HepG2 (cell line): ENCODE measurements around the gene STX5. TPM values are rescaled to one million over a fixed set of nuclear protein-coding genes. Genes with fewer than 3 reads are reported as not detected.

ENCODE experiments used
- ETV6 ChIP-seq: sonication (generic); formaldehyde crosslinking; conservative IDR thresholded peaks from 2 replicates; pipeline ENCODE4 v1.4.0; 2020; ENCODE audit warnings: missing genetic modification reagents
- NFYC ChIP-seq: IDR thresholded peaks from 2 replicates; pipeline ENCODE4 v1.6.1; 2016; ENCODE audit warnings: missing genetic modification reagents, missing compliant biosample characterization
- RNF2 ChIP-seq: fragments of 450-650 bp; conservative IDR thresholded peaks from 2 replicates; pipeline ENCODE4 v1.6.1; 2016; ENCODE audit warnings: low read depth
- XBP1 ChIP-seq: sonication (generic); formaldehyde crosslinking; IDR thresholded peaks from 2 replicates; pipeline ENCODE4 v1.5.0; 2020; ENCODE audit warnings: missing genetic modification reagents
- ZMYM2 ChIP-seq: sonication (generic); formaldehyde crosslinking; IDR thresholded peaks from 2 replicates; pipeline ENCODE4 v1.8.0; 2022; ENCODE audit warnings: mild to moderate bottlenecking, missing genetic modification reagents
- ZNF180 ChIP-seq: sonication (generic); formaldehyde crosslinking; IDR thresholded peaks from 2 replicates; pipeline ENCODE4 v1.4.0; 2020; ENCODE audit warnings: low read depth, missing genetic modification reagents, borderline replicate concordance
- ZNF20 ChIP-seq: sonication (generic); formaldehyde crosslinking; IDR thresholded peaks from 2 replicates; pipeline ENCODE4 v1.4.0; 2020; ENCODE audit warnings: mild to moderate bottlenecking, moderate library complexity, missing genetic modification reagents
- ZNF337 ChIP-seq: sonication (generic); formaldehyde crosslinking; IDR thresholded peaks from 2 replicates; pipeline ENCODE4 v1.5.1; 2020; ENCODE audit warnings: missing genetic modification reagents, low read depth, mild to moderate bottlenecking, borderline replicate concordance
- ZNF782 ChIP-seq: sonication (generic); formaldehyde crosslinking; IDR thresholded peaks from 2 replicates; pipeline ENCODE4 v1.4.0; 2020; ENCODE audit warnings: missing genetic modification reagents, mild to moderate bottlenecking, borderline replicate concordance
- polyA plus RNA-seq, 8 experiments: library from polyadenylated mRNA; depleted of rRNA in 3 of 8; stranded (reverse) in 7 of 8; unstranded in 1 of 8; fragments of >200 nt; fragmentation: Illumina TruSeq in 4 of 8; extraction: Trizol in 4 of 8; gene quantifications; 2 replicates each; pipeline versions ENCODE4 v1.2.1 to v1.2.3, GENCODE V29; 2011 to 2016; ENCODE audit warnings: low read depth in 4 of 8, missing spikeins in 1 of 8, mixed read lengths in 1 of 8; ENCODE audit not compliant: insufficient read depth in 1 of 8
- total RNA-seq, 5 experiments: library from RNA; depleted of rRNA; stranded (reverse); fragments of >200 nt; fragmentation: Illumina TruSeq; extraction: Trizol; gene quantifications; 2 replicates each; pipeline ENCODE4 v1.2.3, GENCODE V29; 2016; ENCODE audit warnings: low read depth in 1 of 5
- TF ChIP-seq, protein P1 (sequence below): sonication (generic); formaldehyde crosslinking; IDR thresholded peaks from 2 replicates; pipeline ENCODE4 v1.4.0; 2020; ENCODE audit warnings: missing genetic modification reagents, borderline replicate concordance
- TF ChIP-seq, protein P2 (sequence below): IDR thresholded peaks from 2 replicates; pipeline ENCODE4 v1.6.1; 2016; ENCODE audit warnings: missing compliant biosample characterization, missing genetic modification reagents, borderline replicate concordance
- TF ChIP-seq, protein P3 (sequence below): conservative IDR thresholded peaks from 2 replicates; pipeline ENCODE4 v1.6.1; 2018; ENCODE audit warnings: missing genetic modification reagents
- TF ChIP-seq, protein P4 (sequence below): IDR thresholded peaks from 2 replicates; pipeline ENCODE4 v1.6.1; 2016; ENCODE audit warnings: missing compliant biosample characterization, missing genetic modification reagents, borderline replicate concordance
- TF ChIP-seq, protein P5 (sequence below): sonication (generic); formaldehyde crosslinking; conservative IDR thresholded peaks from 2 replicates; pipeline ENCODE4 v1.4.0; 2020; ENCODE audit warnings: missing genetic modification reagents
- TF ChIP-seq, protein P6 (sequence below): sonication (generic); formaldehyde crosslinking; IDR thresholded peaks from 2 replicates; pipeline ENCODE4 v1.8.0; 2022; ENCODE audit warnings: mild to moderate bottlenecking, missing genetic modification reagents, borderline replicate concordance

The STX5 gene
- total and polyA plus RNA-seq, 2 of the 13 experiments (the other 11 are each of a cell fraction or from before 2014, with no cell fraction given) = 26.9 to 30.0 TPM

DNA sequence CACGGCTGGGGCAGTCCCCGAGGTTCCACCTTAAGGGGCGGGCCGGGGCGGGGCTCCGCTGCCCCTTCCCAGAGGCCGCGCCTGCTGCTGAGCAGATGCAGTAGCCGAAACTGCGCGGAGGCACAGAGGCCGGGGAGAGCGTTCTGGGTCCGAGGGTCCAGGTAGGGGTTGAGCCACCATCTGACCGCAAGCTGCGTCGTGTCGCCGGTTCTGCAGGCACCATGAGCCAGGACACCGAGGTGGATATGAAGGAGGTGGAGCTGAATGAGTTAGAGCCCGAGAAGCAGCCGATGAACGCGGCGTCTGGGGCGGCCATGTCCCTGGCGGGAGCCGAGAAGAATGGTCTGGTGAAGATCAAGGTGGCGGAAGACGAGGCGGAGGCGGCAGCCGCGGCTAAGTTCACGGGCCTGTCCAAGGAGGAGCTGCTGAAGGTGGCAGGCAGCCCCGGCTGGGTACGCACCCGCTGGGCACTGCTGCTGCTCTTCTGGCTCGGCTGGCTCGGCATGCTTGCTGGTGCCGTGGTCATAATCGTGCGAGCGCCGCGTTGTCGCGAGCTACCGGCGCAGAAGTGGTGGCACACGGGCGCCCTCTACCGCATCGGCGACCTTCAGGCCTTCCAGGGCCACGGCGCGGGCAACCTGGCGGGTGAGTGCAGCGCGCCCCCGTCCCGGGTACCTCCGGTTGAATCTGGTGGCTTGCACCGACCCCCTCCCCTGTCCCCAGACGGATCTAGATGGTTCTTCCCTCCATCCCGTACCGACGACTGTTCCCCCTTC is 49.1 kb upstream of the STX5 start, which contains the start of gene SLC3A2 (continued):
- TF ChIP-seq, protein P1, sequence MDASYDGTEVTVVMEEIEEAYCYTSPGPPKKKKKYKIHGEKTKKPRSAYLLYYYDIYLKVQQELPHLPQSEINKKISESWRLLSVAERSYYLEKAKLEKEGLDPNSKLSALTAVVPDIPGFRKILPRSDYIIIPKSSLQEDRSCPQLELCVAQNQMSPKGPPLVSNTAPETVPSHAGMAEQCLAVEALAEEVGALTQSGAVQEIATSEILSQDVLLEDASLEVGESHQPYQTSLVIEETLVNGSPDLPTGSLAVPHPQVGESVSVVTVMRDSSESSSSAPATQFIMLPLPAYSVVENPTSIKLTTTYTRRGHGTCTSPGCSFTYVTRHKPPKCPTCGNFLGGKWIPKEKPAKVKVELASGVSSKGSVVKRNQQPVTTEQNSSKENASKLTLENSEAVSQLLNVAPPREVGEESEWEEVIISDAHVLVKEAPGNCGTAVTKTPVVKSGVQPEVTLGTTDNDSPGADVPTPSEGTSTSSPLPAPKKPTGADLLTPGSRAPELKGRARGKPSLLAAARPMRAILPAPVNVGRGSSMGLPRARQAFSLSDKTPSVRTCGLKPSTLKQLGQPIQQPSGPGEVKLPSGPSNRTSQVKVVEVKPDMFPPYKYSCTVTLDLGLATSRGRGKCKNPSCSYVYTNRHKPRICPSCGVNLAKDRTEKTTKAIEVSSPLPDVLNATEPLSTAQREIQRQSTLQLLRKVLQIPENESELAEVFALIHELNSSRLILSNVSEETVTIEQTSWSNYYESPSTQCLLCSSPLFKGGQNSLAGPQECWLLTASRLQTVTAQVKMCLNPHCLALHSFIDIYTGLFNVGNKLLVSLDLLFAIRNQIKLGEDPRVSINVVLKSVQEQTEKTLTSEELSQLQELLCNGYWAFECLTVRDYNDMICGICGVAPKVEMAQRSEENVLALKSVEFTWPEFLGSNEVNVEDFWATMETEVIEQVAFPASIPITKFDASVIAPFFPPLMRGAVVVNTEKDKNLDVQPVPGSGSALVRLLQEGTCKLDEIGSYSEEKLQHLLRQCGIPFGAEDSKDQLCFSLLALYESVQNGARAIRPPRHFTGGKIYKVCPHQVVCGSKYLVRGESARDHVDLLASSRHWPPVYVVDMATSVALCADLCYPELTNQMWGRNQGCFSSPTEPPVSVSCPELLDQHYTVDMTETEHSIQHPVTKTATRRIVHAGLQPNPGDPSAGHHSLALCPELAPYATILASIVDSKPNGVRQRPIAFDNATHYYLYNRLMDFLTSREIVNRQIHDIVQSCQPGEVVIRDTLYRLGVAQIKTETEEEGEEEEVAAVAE (CRISPR knock-in tag) = peak; percentile 28; the same call in 1 of the 2 replicates
- TF ChIP-seq ETV6 (CRISPR knock-in tag) (no peak), RNF2 (peak; percentile 72; the same call in 1 of the 2 replicates), ZMYM2 (CRISPR knock-in tag) (0 out of 2 replicates have a peak, but pooled peaks have one; percentile 6), XBP1 (CRISPR knock-in tag) (0 out of 2 replicates have a peak, but pooled peaks have one; percentile 68), NFYC (CRISPR knock-in tag) (no peak), ZNF782 (CRISPR knock-in tag) (peak; percentile 90; the same call in 1 of the 2 replicates), ZNF180 (no peak; the same call in 1 of the 2 replicates), ZNF337 (CRISPR knock-in tag) (peak; percentile 80), ZNF20 (CRISPR knock-in tag) (no peak)
- TF ChIP-seq, protein P2, sequence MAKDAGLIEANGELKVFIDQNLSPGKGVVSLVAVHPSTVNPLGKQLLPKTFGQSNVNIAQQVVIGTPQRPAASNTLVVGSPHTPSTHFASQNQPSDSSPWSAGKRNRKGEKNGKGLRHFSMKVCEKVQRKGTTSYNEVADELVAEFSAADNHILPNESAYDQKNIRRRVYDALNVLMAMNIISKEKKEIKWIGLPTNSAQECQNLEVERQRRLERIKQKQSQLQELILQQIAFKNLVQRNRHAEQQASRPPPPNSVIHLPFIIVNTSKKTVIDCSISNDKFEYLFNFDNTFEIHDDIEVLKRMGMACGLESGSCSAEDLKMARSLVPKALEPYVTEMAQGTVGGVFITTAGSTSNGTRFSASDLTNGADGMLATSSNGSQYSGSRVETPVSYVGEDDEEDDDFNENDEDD = peak; percentile 75; the same call in 1 of the 2 replicates
- TF ChIP-seq, protein P3, sequence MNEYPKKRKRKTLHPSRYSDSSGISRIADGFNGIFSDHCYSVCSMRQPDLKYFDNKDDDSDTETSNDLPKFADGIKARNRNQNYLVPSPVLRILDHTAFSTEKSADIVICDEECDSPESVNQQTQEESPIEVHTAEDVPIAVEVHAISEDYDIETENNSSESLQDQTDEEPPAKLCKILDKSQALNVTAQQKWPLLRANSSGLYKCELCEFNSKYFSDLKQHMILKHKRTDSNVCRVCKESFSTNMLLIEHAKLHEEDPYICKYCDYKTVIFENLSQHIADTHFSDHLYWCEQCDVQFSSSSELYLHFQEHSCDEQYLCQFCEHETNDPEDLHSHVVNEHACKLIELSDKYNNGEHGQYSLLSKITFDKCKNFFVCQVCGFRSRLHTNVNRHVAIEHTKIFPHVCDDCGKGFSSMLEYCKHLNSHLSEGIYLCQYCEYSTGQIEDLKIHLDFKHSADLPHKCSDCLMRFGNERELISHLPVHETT (CRISPR knock-in tag) = peak; percentile 33
- TF ChIP-seq, protein P4, sequence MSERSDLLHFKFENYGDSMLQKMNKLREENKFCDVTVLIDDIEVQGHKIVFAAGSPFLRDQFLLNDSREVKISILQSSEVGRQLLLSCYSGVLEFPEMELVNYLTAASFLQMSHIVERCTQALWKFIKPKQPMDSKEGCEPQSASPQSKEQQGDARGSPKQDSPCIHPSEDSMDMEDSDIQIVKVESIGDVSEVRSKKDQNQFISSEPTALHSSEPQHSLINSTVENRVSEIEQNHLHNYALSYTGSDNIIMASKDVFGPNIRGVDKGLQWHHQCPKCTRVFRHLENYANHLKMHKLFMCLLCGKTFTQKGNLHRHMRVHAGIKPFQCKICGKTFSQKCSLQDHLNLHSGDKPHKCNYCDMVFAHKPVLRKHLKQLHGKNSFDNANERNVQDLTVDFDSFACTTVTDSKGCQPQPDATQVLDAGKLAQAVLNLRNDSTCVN (CRISPR knock-in tag) = peak; percentile 77
- TF ChIP-seq, protein P5, sequence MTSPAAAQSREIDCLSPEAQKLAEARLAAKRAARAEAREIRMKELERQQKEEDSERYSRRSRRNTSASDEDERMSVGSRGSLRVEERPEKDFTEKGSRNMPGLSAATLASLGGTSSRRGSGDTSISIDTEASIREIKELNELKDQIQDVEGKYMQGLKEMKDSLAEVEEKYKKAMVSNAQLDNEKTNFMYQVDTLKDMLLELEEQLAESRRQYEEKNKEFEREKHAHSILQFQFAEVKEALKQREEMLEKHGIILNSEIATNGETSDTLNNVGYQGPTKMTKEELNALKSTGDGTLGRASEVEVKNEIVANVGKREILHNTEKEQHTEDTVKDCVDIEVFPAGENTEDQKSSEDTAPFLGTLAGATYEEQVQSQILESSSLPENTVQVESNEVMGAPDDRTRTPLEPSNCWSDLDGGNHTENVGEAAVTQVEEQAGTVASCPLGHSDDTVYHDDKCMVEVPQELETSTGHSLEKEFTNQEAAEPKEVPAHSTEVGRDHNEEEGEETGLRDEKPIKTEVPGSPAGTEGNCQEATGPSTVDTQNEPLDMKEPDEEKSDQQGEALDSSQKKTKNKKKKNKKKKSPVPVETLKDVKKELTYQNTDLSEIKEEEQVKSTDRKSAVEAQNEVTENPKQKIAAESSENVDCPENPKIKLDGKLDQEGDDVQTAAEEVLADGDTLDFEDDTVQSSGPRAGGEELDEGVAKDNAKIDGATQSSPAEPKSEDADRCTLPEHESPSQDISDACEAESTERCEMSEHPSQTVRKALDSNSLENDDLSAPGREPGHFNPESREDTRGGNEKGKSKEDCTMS = no peak
- TF ChIP-seq, protein P6, sequence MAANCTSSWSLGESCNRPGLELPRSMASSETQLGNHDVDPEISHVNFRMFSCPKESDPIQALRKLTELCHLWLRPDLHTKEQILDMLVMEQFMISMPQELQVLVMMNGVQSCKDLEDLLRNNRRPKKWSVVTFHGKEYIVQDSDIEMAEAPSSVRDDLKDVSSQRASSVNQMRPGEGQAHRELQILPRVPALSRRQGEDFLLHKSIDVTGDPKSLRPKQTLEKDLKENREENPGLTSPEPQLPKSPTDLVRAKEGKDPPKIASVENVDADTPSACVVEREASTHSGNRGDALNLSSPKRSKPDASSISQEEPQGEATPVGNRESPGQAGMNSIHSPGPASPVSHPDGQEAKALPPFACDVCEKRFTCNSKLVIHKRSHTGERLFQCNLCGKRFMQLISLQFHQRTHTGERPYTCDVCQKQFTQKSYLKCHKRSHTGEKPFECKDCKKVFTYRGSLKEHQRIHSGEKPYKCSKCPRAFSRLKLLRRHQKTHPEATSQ = no peak; the same call in none of the 2 replicates
